ENCODE measurements around the gene FAS.

Gene FAS

DNA sequence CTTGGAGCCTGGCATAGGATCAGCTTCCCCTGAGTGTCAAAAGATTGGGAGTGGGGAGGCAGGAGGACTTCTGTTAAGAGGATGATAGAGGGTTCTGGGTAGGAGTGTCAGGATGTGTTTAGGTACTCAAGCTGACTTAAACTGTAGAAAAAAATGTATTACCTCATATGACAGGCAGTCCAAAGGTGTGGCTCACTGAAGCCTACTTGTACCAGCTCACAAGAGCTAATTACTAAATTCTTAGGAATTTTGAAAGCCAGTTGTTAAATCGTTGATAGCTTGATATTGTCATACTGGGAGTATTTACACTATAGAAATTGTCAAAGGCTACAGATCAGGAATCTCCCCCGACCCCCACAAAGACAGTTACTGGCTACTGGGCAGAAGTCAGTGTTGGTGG, 32.1 kb downstream of the FAS start:
- no peaks in the 10 kb centered on the region for H3F3A ChIP-seq (ENCODE audit: low read depth)
- no peaks in the 10 kb centered on the region for H3K27me3 ChIP-seq (ENCODE audit: insufficient read depth, low read length, poor library complexity, severe bottlenecking)
- no peaks in the 10 kb centered on the region for H3K36me3 ChIP-seq (ENCODE audit: insufficient read depth, low read length)
- H3K4me2 ChIP-seq (ENCODE audit: low read depth, low read length, poor library complexity, severe bottlenecking): no peak overlapping the region
- no peak overlapping the region for H2AFZ ChIP-seq (ENCODE audit: low read length)
- no peak for TF ChIP-seq EZH2phosphoT487 (IDR thresholded peaks at IDR 0.05; ENCODE audit: borderline replicate concordance)
- TF ChIP-seq, protein P1, sequence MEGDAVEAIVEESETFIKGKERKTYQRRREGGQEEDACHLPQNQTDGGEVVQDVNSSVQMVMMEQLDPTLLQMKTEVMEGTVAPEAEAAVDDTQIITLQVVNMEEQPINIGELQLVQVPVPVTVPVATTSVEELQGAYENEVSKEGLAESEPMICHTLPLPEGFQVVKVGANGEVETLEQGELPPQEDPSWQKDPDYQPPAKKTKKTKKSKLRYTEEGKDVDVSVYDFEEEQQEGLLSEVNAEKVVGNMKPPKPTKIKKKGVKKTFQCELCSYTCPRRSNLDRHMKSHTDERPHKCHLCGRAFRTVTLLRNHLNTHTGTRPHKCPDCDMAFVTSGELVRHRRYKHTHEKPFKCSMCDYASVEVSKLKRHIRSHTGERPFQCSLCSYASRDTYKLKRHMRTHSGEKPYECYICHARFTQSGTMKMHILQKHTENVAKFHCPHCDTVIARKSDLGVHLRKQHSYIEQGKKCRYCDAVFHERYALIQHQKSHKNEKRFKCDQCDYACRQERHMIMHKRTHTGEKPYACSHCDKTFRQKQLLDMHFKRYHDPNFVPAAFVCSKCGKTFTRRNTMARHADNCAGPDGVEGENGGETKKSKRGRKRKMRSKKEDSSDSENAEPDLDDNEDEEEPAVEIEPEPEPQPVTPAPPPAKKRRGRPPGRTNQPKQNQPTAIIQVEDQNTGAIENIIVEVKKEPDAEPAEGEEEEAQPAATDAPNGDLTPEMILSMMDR (conservative IDR thresholded peaks at IDR 0.05; ENCODE audit: low read length): no peak
- H4K20me1 ChIP-seq (ENCODE audit: insufficient read depth, low read length, poor library complexity, severe bottlenecking): no peaks in the 10 kb centered on the region
- H3K9me3 ChIP-seq (ENCODE audit: insufficient read depth, low read depth, low read length): peaks cover 16% of the 10 kb centered on the region; the same call in 1 of the 2 replicates
- no peaks in the 10 kb centered on the region for H3K9me2 ChIP-seq (replicated peaks; ENCODE audit: low read depth, low read length)
- H3K9ac ChIP-seq (ENCODE audit: low read depth, low read length, poor library complexity, severe bottlenecking): no peak overlapping the region
- no peaks in the 10 kb centered on the region for H3K79me2 ChIP-seq (ENCODE audit: insufficient read depth, low read length)
- H3K4me3 ChIP-seq (ENCODE audit: low read length, poor library complexity, severe bottlenecking): no peak overlapping the region
- no peaks in the 10 kb centered on the region for H3K4me1 ChIP-seq (ENCODE audit: insufficient read depth, low read length, poor library complexity, severe bottlenecking)

DNA sequence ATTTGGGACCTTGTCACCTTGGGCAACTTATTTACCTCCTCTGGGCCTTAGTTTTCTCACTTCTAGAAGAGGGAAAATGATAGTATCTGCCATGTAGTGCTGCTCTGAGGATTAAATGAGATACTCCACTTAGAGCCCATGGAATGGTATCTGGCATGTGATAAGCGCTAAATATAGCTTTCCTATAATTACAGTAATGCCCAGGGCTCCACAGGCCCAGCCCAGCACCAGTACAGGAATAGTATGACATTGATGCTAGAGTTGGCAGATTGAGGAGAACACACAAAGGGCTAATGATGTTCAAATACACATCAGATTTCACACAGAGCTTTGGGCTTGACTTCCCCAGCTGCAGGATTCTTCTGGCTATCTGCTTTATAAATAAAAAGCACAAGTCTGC, 34.9 kb downstream of the FAS start:
- no peak overlapping the region for H3K4me2 ChIP-seq (ENCODE audit: low read depth, low read length, poor library complexity, severe bottlenecking)
- H3F3A ChIP-seq (ENCODE audit: low read depth): no peaks in the 10 kb centered on the region
- no peak overlapping the region for H2AFZ ChIP-seq (ENCODE audit: low read length)
- no peaks in the 10 kb centered on the region for H3K36me3 ChIP-seq (ENCODE audit: insufficient read depth, low read length)
- H3K9me3 ChIP-seq (ENCODE audit: insufficient read depth, low read depth, low read length): 0 out of 2 replicates have a peak, but pooled peaks cover 3% of the 10 kb centered on the region
- TF ChIP-seq, protein P1 (conservative IDR thresholded peaks at IDR 0.05; ENCODE audit: low read length): no peak
- H3K79me2 ChIP-seq (ENCODE audit: insufficient read depth, low read length): no peaks in the 10 kb centered on the region
- H3K4me3 ChIP-seq (ENCODE audit: low read length, poor library complexity, severe bottlenecking): no peak overlapping the region
- no peaks in the 10 kb centered on the region for H3K4me1 ChIP-seq (ENCODE audit: insufficient read depth, low read length, poor library complexity, severe bottlenecking)
- H3K9ac ChIP-seq (ENCODE audit: low read depth, low read length, poor library complexity, severe bottlenecking): no peak overlapping the region
- H4K20me1 ChIP-seq (ENCODE audit: insufficient read depth, low read length, poor library complexity, severe bottlenecking): no peaks in the 10 kb centered on the region
- no peaks in the 10 kb centered on the region for H3K27me3 ChIP-seq (ENCODE audit: insufficient read depth, low read length, poor library complexity, severe bottlenecking)
- H3K9me2 ChIP-seq (replicated peaks; ENCODE audit: low read depth, low read length): no peaks in the 10 kb centered on the region

DNA sequence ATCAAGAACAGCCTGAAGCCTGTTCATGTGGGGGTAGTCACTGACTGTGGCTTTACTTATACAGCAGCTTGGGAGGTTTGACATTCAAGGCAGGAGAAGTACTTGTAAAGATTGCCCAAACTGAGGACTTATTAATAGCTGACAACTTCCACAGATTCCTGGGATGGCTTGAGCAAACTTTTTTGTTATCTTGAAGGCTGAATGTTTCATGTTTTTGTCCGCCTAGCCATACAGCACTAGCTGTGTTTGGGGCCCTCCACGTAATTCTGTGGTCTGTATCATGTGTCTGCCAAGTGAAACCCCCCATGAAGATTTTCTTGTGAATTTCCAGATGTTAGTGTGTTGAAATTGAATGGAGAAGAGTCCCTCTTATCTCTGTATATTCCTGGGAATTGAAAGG, 38.6 kb downstream of the FAS start:
- no peak overlapping the region for H2AFZ ChIP-seq (ENCODE audit: low read length)
- H3K9me3 ChIP-seq (ENCODE audit: insufficient read depth, low read depth, low read length): no peaks in the 10 kb centered on the region
- H3K36me3 ChIP-seq (ENCODE audit: insufficient read depth, low read length): no peaks in the 10 kb centered on the region
- H3K4me2 ChIP-seq (ENCODE audit: low read depth, low read length, poor library complexity, severe bottlenecking): no peak overlapping the region
- no peak for TF ChIP-seq EZH2phosphoT487 (IDR thresholded peaks at IDR 0.05; ENCODE audit: borderline replicate concordance)
- TF ChIP-seq, protein P1 (conservative IDR thresholded peaks at IDR 0.05; ENCODE audit: low read length): no peak
- no peaks in the 10 kb centered on the region for H3F3A ChIP-seq (ENCODE audit: low read depth)
- H3K79me2 ChIP-seq (ENCODE audit: insufficient read depth, low read length): no peaks in the 10 kb centered on the region
- no peaks in the 10 kb centered on the region for H4K20me1 ChIP-seq (ENCODE audit: insufficient read depth, low read length, poor library complexity, severe bottlenecking)
- no peak overlapping the region for H3K9ac ChIP-seq (ENCODE audit: low read depth, low read length, poor library complexity, severe bottlenecking)
- H3K4me1 ChIP-seq (ENCODE audit: insufficient read depth, low read length, poor library complexity, severe bottlenecking): peaks cover 7% of the 10 kb centered on the region
- no peaks in the 10 kb centered on the region for H3K27me3 ChIP-seq (ENCODE audit: insufficient read depth, low read length, poor library complexity, severe bottlenecking)
- no peaks in the 10 kb centered on the region for H3K9me2 ChIP-seq (replicated peaks; ENCODE audit: low read depth, low read length)
- no peak overlapping the region for H3K4me3 ChIP-seq (ENCODE audit: low read length, poor library complexity, severe bottlenecking)

Data from Loucy (cell line).